NCI-H1930 (cell line): ENCODE data around the gene CNTN5.

Experiments
- DNase-seq, 2 experiments: peaks; one replicate each; lab custom pipeline; 2025; lab: John Stamatoyannopoulos, UW

CNTN5 gene

GRCh38 chr11:100093698-100094097, 1072.9 kb downstream of the CNTN5 start:
- no peak for DNase-seq

GRCh38 chr11:100094121-100094865, 1073.5 kb downstream of the CNTN5 start:
- DNase-seq, result no peak

GRCh38 chr11:100095809-100096208, 1075.1 kb downstream of the CNTN5 start:
- no peak for DNase-seq

- DNase-seq, result no peak
Observed at GRCh38 chr11:100098560-100098959, 1077.8 kb downstream of the CNTN5 start.

GRCh38 chr11:100105255-100105981, 1084.7 kb downstream of the CNTN5 start:
- no peak for DNase-seq

- no peak for DNase-seq
Observed at GRCh38 chr11:100105982-100106358, 1085.2 kb downstream of the CNTN5 start.

GRCh38 chr11:100119176-100119575, 1098.4 kb downstream of the CNTN5 start:
- peak; percentile 4 to 5 for DNase-seq

GRCh38 chr11:100133114-100133513, 1112.4 kb downstream of the CNTN5 start:
- no peak for DNase-seq

- no peak for DNase-seq
Observed at GRCh38 chr11:100141201-100141600, 1120.5 kb downstream of the CNTN5 start.

GRCh38 chr11:100151944-100152343, 1131.2 kb downstream of the CNTN5 start:
- no peak for DNase-seq

GRCh38 chr11:100152766-100153165, 1132.0 kb downstream of the CNTN5 start:
- no peak for DNase-seq

GRCh38 chr11:100163471-100163870, 1142.7 kb downstream of the CNTN5 start:
- DNase-seq, result no peak

GRCh38 chr11:100174881-100175280, 1154.1 kb downstream of the CNTN5 start:
- DNase-seq, result no peak

- DNase-seq, result no peak
Observed at GRCh38 chr11:100176456-100176855, 1155.7 kb downstream of the CNTN5 start.

- DNase-seq, result no peak
Observed at GRCh38 chr11:100177651-100178050, 1156.9 kb downstream of the CNTN5 start.

- no peak for DNase-seq
Observed at GRCh38 chr11:100182350-100182749, 1161.6 kb downstream of the CNTN5 start.

- DNase-seq, result no peak
Observed at GRCh38 chr11:100182927-100183326, 1162.2 kb downstream of the CNTN5 start.

- DNase-seq, result no peak
Observed at GRCh38 chr11:100185588-100185987, 1164.8 kb downstream of the CNTN5 start.

- no peak for DNase-seq
Observed at GRCh38 chr11:100188137-100188783, 1167.5 kb downstream of the CNTN5 start.

- DNase-seq, result no peak
Observed at GRCh38 chr11:100190395-100190794, 1169.6 kb downstream of the CNTN5 start.

- no peak for DNase-seq
Observed at GRCh38 chr11:100192181-100192580, 1171.4 kb downstream of the CNTN5 start.

GRCh38 chr11:100203789-100204188, 1183.0 kb downstream of the CNTN5 start:
- no peak for DNase-seq

GRCh38 chr11:100205926-100206325, 1185.2 kb downstream of the CNTN5 start:
- no peak for DNase-seq
